RWPE2 (cell line): ENCODE data around the gene MAK.

ENCODE experiments used
- ATAC-seq: fragments of 200-7000 bp; cut with Tn5 transposase; 3 replicates; pipeline ENCODE4 v1.9.1; 2021; ENCODE audit warnings: low read depth
- DNase-seq: peaks from one replicate; pipeline ENCODE4 v3.0.0-alpha.2; 2020; ENCODE audit warnings: low spot score
- H3K27ac ChIP-seq: fragments of 450-650 bp; 2 replicates; pipeline ENCODE4 v1.5.1; 2017; ENCODE audit warnings: mild to moderate bottlenecking; ENCODE audit not compliant: poor library complexity, severe bottlenecking
- H3K27me3 ChIP-seq: fragments of 250-450 bp; sonication (Bioruptor Pico); 2 replicates; pipeline ENCODE4 v1.5.1; 2021; ENCODE audit warnings: mild to moderate bottlenecking, moderate library complexity; ENCODE audit not compliant: insufficient read depth, poor library complexity, severe bottlenecking
- H3K36me3 ChIP-seq: fragments of 250-450 bp; sonication (Bioruptor Pico); 2 replicates; pipeline ENCODE4 v1.5.1; 2020; ENCODE audit warnings: low read depth, mild to moderate bottlenecking, moderate library complexity
- H3K4me1 ChIP-seq: fragments of 250-450 bp; sonication (Bioruptor Pico); 2 replicates; pipeline ENCODE4 v1.5.1; 2021; ENCODE audit warnings: mild to moderate bottlenecking, moderate library complexity; ENCODE audit not compliant: insufficient read depth, poor library complexity, severe bottlenecking
- H3K4me3 ChIP-seq: fragments of 250-450 bp; sonication (Bioruptor Pico); 2 replicates; pipeline ENCODE4 v1.5.1; 2021; ENCODE audit warnings: mild to moderate bottlenecking, moderate library complexity; ENCODE audit not compliant: severe bottlenecking
- H3K9me3 ChIP-seq: fragments of 250-450 bp; sonication (Bioruptor Pico); 2 replicates; pipeline ENCODE4 v1.5.1; 2021; ENCODE audit warnings: mild to moderate bottlenecking, moderate library complexity; ENCODE audit not compliant: severe bottlenecking
- CTCF ChIP-seq: fragments of 450-650 bp; IDR thresholded peaks from one replicate; pipeline ENCODE4 v1.5.1; 2017; ENCODE audit warnings: mild to moderate bottlenecking, moderate library complexity; ENCODE audit not compliant: poor library complexity, severe bottlenecking

Gene MAK

GRCh38 chr6:10749734-10750133 is 88.6 kb downstream of the MAK start:
- H3K27ac ChIP-seq, result no peak overlapping the region
- ATAC-seq (no peak), DNase-seq (no peak)
- H3K9me3 ChIP-seq, result no peaks in the 10 kb centered on the region
- no peaks in the 10 kb centered on the region for H3K4me1 ChIP-seq
- H3K36me3 ChIP-seq, result peaks cover 45% of the 10 kb centered on the region
- H3K27me3 ChIP-seq, result no peaks in the 10 kb centered on the region
- H3K4me3 ChIP-seq, result no peak overlapping the region
- no peak for TF ChIP-seq CTCF

GRCh38 chr6:10747251-10747972 is 90.9 kb downstream of the MAK start, which contains the start of gene TMEM14B:
TSS of gene TMEM14B (plus strand) at chr6:10747805. CDS start at chr6:10749246, 1,441 bp downstream.
- no peak for TF ChIP-seq CTCF
- Histone ChIP-seq H3K9me3 (no peaks in the 10 kb centered on the region), H3K27me3 (no peaks in the 10 kb centered on the region), H3K36me3 (peaks cover 25% of the 10 kb centered on the region), H3K4me3 (peak within 1 kb of the TSS; percentile 49), H3K27ac (peak within 1 kb of the TSS; percentile 36), H3K4me1 (no peaks in the 10 kb centered on the region)
- DNase-seq (peak; percentile 98), ATAC-seq (peak; percentile 96)

GRCh38 chr6:10746915-10747250 is 91.5 kb downstream of the MAK start:
- no peak for DNase-seq
- TF ChIP-seq CTCF, result no peak
- peak overlapping the region; percentile 49 for H3K4me3 ChIP-seq
- H3K27me3 ChIP-seq, result no peaks in the 10 kb centered on the region
- no peaks in the 10 kb centered on the region for H3K4me1 ChIP-seq
- ATAC-seq, result no peak
- peaks cover 25% of the 10 kb centered on the region for H3K36me3 ChIP-seq
- H3K27ac ChIP-seq, result peak overlapping the region; percentile 36
- no peaks in the 10 kb centered on the region for H3K9me3 ChIP-seq

- TF ChIP-seq CTCF, result no peak
- no peak overlapping the region for H3K27ac ChIP-seq
Observed at GRCh38 chr6:10745116-10745515, 93.2 kb downstream of the MAK start.

GRCh38 chr6:10743515-10743914 is 94.8 kb downstream of the MAK start:
- no peaks in the 10 kb centered on the region for H3K36me3 ChIP-seq
- H3K9me3 ChIP-seq, result no peaks in the 10 kb centered on the region
- no peak overlapping the region for H3K27ac ChIP-seq
- no peaks in the 10 kb centered on the region for H3K4me1 ChIP-seq
- TF ChIP-seq CTCF, result no peak
- no peak for ATAC-seq
- DNase-seq, result no peak
- no peaks in the 10 kb centered on the region for H3K27me3 ChIP-seq
- H3K4me3 ChIP-seq, result no peak overlapping the region

More at GRCh38 chr6:10745116-10745515, 93.2 kb downstream of the MAK start:
- H3K36me3 ChIP-seq, result peaks cover 9% of the 10 kb centered on the region
- H3K9me3 ChIP-seq, result no peaks in the 10 kb centered on the region
- H3K27me3 ChIP-seq, result no peaks in the 10 kb centered on the region
- DNase-seq (no peak), ATAC-seq (no peak)
- H3K4me1 ChIP-seq, result no peaks in the 10 kb centered on the region
- H3K4me3 ChIP-seq, result no peak overlapping the region
